ENCODE data around the gene PRAMEF6. TPM values are rescaled to one million over a fixed set of nuclear protein-coding genes. Genes with fewer than 3 reads are reported as not detected.
"Not testable (repeated sequence)": the region's sequence is repeated elsewhere in the genome, so short reads cannot be mapped to it uniquely, and the experiment has no call there.

Gene PRAMEF6
- total RNA-seq = not detected

GRCh38 chr1:12947480-12947879 is at the start of gene PRAMEF6:
TSS of gene PRAMEF6 (minus strand) at chr1:12947580. CDS start at chr1:12942518, 5,062 bp downstream.
- not testable (repeated sequence) for H3K4me3 Mint-ChIP-seq; H3K9me3 Mint-ChIP-seq (ENCODE audit: low read depth)

DNA sequence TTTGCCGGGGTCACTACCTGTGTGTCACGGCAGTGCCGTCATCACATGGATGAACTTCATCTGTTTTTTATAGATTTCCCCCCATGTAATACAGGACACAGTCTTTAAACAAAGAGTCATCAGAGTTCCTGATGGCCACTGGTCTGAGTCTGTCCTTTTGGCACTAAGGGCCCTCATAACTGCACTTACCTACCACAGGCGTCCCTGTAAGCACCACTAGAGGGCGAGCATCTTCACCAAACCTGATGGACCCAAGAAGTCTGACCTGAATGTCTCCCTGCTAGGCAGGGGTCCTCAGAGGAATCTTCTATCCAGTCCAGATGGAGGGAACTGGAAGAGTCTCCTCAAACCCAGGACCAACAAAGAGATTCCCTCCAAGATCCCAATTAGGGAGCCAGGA is 23.0 kb downstream of the PRAMEF6 start:
- ATAC-seq; H3K36me3 Mint-ChIP-seq; H3K4me1 Mint-ChIP-seq; H3K4me3 Mint-ChIP-seq; DNase-seq; H3K27me3 Mint-ChIP-seq; H3K9me3 Mint-ChIP-seq (ENCODE audit: low read depth); CTCF ChIA-PET; H3K27ac Mint-ChIP-seq: not testable (repeated sequence)

More at GRCh38 chr1:12947480-12947879, at the start of gene PRAMEF6:
- H3K36me3 Mint-ChIP-seq, H3K4me1 Mint-ChIP-seq, DNase-seq, CTCF ChIA-PET, ATAC-seq, H3K27me3 Mint-ChIP-seq, H3K27ac Mint-ChIP-seq: not testable (repeated sequence)

- DNase-seq; H3K4me3 Mint-ChIP-seq; H3K9me3 Mint-ChIP-seq (ENCODE audit: low read depth); ATAC-seq; H3K27me3 Mint-ChIP-seq; H3K27ac Mint-ChIP-seq; H3K4me1 Mint-ChIP-seq; H3K36me3 Mint-ChIP-seq; CTCF ChIA-PET: not testable (repeated sequence)
Measured at GRCh38 chr1:12921749-12922148, 25.6 kb downstream of the PRAMEF6 start.

DNA sequence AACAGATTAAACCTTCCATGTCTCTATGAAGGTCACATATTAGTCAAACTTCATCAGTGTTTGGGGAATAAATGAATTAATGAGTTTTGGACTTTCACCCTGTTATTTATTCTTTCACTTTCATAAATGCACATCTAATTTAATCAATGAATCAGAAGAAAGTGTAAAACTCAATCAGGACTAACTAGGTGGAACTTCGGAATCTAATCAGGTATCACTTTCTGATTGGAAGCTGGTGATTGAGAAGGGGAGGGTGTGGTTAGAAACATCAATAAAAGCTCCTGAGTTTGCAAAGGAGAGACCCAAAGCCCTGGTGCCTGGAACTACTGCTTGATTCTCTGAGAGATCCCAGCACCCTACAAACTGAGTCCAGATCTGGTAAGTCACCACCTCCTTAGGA is 31.1 kb downstream of the PRAMEF6 start, which contains the start of gene PRAMEF7:
Gene PRAMEF7, plus strand, starts transcription at position 301 of the 400 bp plus-strand sequence. CDS start 1,083 bp downstream, outside the sequence.
- H3K4me3 Mint-ChIP-seq; ATAC-seq; CTCF ChIA-PET; H3K27me3 Mint-ChIP-seq; H3K36me3 Mint-ChIP-seq; H3K27ac Mint-ChIP-seq; H3K4me1 Mint-ChIP-seq; H3K9me3 Mint-ChIP-seq (ENCODE audit: low read depth); DNase-seq: not testable (repeated sequence)

- ATAC-seq; H3K4me1 Mint-ChIP-seq; H3K4me3 Mint-ChIP-seq; H3K36me3 Mint-ChIP-seq; DNase-seq; H3K27me3 Mint-ChIP-seq; H3K27ac Mint-ChIP-seq; CTCF ChIA-PET; H3K9me3 Mint-ChIP-seq (ENCODE audit: low read depth): not testable (repeated sequence)
Measured at GRCh38 chr1:12903793-12904572, 43.4 kb downstream of the PRAMEF6 start.

GRCh38 chr1:12899186-12899585 is 48.2 kb downstream of the PRAMEF6 start:
- not testable (repeated sequence) for H3K4me3 Mint-ChIP-seq

GRCh38 chr1:12898170-12898569 is 49.2 kb downstream of the PRAMEF6 start, which contains the start of gene PRAMEF10:
TSS of gene PRAMEF10 (minus strand) at chr1:12898270. CDS start at chr1:12895847, 2,423 bp downstream.
- H3K4me1 Mint-ChIP-seq; DNase-seq; CTCF ChIA-PET; H3K27ac Mint-ChIP-seq; H3K4me3 Mint-ChIP-seq; H3K9me3 Mint-ChIP-seq (ENCODE audit: low read depth); H3K27me3 Mint-ChIP-seq; ATAC-seq; H3K36me3 Mint-ChIP-seq: not testable (repeated sequence)

More at GRCh38 chr1:12899186-12899585, 48.2 kb downstream of the PRAMEF6 start:
- H3K4me1 Mint-ChIP-seq; ATAC-seq; H3K36me3 Mint-ChIP-seq; H3K27ac Mint-ChIP-seq; CTCF ChIA-PET; DNase-seq; H3K9me3 Mint-ChIP-seq (ENCODE audit: low read depth); H3K27me3 Mint-ChIP-seq: not testable (repeated sequence)

Other genes starting within 250 kb of the PRAMEF6 start
- not detected for gene AADACL3, start 231.5 kb downstream of the PRAMEF6 start, total RNA-seq
- gene CFAP107, start 201.4 kb downstream of the PRAMEF6 start, total RNA-seq = not detected
- not detected for gene PRAMEF12, start 173.8 kb downstream of the PRAMEF6 start, total RNA-seq
- gene PRAMEF1, start 156.2 kb downstream of the PRAMEF6 start, total RNA-seq = not detected
- gene PRAMEF11, start 116.2 kb downstream of the PRAMEF6 start, total RNA-seq = not detected
- gene HNRNPCL1, start 98.9 kb downstream of the PRAMEF6 start, total RNA-seq = not detected
- not detected for gene PRAMEF2, start 90.5 kb downstream of the PRAMEF6 start, total RNA-seq
- gene PRAMEF4, start 61.4 kb downstream of the PRAMEF6 start, total RNA-seq = not detected
- gene PRAMEF10, start 49.3 kb downstream of the PRAMEF6 start, total RNA-seq = not detected
- not detected for gene PRAMEF7, start 31.0 kb downstream of the PRAMEF6 start, total RNA-seq
- gene PRAMEF27, start 109.0 kb upstream of the PRAMEF6 start, total RNA-seq = not detected
- gene HNRNPCL3, start 113.2 kb upstream of the PRAMEF6 start, total RNA-seq = not detected
- gene PRAMEF25, start 123.2 kb upstream of the PRAMEF6 start, total RNA-seq = not detected
- not detected for gene HNRNPCL2, start 169.3 kb upstream of the PRAMEF6 start, total RNA-seq
- not detected for gene PRAMEF26, start 208.4 kb upstream of the PRAMEF6 start, total RNA-seq
- gene HNRNPCL4, start 218.1 kb upstream of the PRAMEF6 start, total RNA-seq = not detected
- not detected for gene PRAMEF9, start 224.3 kb upstream of the PRAMEF6 start, total RNA-seq

Measured in activated CD8-positive, alpha-beta memory T cell treated with anti-CD3 and anti-CD28 coated beads, Interleukin-2, amount 10 ng/mL, durations not matched to agents 7 days and 5 days (primary cell).